ENCODE data around the gene PFN3.

GRCh38 chr5:177361418-177362291 is 38.8 kb downstream of the PFN3 start:
- TF ChIP-seq CTCF (conservative IDR thresholded peaks at IDR 0.05; ENCODE audit: low read depth in 2 of 2) (no peak), REST (IDR thresholded peaks at IDR 0.05; ENCODE audit: unreplicated experiment) (no peak), POLR2AphosphoS5 (IDR thresholded peaks at IDR 0.05; ENCODE audit: low read depth) (no peak), JUNB (IDR thresholded peaks at IDR 0.05; ENCODE audit: unreplicated experiment) (no peak)

Measured in GM23338 (cell line).